TTC549 (cell line): Measurements from ENCODE around the gene HSPH1.

ENCODE experiments used
- FAIRE-seq: peaks from 2 replicates; lab custom pipeline; 2012; peaks lifted over from hg19 to GRCh38; lab: Jason Lieb, UNC

The HSPH1 gene

DNA sequence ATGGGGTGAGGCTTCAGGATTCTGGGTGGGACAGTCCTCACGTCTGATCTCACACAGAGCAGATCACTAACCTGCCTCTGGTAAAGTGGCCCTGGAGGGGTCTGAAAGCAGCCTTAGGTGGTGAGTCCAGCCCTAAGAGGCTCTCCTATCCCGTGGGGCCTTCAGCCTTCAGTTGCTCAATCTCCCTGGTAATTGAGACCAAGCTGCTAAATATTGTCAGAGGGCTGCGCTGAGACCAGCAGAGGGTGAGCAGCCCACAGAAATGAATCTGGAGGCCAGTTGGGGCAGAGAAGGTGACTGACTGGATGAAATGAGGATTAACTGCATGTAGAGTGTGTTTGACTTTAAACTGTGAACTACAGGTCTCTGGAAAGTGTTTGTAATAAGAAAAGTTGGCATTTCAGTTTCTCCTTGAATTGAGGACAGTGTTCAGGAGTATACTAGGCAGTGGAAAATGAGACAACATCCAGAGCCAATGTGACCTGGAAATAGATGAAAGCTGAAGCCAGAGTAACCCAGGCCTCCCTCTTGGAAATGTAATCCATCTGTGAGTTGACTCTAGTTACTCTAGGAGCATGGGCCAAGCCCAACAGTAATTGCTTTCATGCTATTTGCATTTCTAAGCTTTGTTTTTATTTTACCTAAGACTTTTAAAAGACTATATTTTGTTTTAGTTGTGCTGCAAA, 14.3 kb upstream of the HSPH1 start:
- no peak for FAIRE-seq

DNA sequence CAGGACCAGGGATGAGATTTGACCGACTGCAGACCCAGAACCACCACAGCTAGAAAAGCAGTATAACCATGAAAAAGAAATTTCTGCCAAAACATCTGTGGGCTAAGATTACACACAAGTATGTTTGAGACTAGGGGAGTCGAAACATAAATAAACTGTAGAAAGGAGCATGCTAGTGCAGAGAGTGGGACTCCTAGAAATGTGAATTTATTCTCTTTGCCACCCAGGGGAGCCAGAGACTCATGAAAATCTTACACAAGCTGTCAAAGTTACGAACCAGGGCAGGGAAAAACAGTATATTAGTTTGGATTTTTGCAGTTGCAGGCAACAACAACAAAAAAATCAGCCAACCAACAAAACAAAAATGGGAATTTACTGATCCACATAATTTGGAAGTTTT, 12.3 kb upstream of the HSPH1 start:
- no peak for FAIRE-seq

DNA sequence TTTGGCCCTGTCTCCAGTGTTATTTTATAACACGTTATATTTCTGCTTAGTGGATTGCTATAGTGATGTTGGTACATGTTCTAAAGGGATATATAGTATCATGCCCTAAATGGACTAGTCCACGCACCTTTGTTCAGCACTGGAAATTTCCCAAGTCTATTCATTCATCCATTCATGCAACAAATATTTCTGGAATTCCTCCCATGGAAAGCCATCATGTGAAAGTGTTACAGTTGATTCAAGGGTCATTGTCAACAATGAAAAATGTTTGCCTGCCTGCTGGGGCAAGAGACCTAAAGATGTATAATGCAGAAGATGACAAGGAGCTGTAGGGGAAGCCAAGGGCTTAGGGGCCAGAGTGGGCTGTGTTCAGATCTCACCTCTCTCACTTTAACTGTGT, 10.8 kb upstream of the HSPH1 start:
- no peak for FAIRE-seq

DNA sequence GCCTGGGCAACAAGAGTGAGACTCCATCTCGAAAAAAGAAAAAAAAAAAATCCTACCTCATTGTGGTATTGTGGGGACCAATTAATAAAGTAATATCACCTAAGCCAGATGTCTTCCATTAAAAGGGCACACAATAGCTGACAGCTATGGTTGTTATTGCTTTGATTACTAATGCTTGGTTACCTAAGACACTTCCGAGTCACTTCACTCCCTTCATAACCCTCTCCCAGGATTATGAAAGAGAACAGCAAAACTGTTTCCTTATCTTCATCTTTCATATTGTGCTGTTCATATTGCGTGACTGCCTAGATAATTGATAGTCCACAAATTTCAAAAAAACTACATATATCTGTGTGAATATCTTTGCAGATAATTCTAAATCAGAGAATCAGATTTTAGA, 10.3 kb upstream of the HSPH1 start:
- no peak for FAIRE-seq

DNA sequence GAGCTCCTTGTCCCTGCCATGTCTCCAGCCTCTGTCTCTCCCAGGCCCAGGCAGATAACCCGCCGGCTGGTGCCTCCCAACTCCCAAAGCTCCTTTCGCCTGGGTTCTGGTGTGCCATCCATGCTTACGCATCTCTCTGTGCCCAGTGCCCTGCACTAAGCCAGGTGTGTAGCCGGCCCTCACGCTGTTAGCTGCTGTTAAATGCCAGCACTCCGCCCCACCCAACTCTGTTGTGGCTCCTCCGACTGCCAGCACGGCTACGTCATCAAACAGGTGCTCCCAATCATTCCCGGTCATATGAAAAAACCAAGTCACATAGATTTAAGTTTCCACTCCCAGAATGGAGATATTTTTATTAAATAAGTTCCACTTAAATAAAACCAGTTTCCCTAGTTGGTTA, 7.0 kb upstream of the HSPH1 start:
- FAIRE-seq, result no peak

DNA sequence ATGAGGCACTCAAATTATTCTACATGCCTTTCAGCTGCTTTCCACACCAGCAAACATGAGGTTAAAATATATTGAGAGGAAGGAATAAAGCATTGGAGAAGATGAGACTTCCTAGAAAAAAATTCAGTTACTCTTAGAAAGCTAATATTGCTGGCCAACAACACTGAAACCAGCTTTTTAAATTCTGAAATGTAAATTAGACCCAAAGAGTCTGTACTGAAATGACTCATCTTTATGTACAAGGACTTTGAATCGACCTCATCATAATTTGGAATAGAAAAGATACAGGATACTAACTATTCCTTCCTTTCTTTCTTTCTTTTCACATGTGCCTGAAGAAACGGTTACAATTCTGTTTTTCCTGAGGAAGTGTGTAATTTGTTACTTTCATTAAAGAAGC, 6.5 kb upstream of the HSPH1 start:
- no peak for FAIRE-seq

DNA sequence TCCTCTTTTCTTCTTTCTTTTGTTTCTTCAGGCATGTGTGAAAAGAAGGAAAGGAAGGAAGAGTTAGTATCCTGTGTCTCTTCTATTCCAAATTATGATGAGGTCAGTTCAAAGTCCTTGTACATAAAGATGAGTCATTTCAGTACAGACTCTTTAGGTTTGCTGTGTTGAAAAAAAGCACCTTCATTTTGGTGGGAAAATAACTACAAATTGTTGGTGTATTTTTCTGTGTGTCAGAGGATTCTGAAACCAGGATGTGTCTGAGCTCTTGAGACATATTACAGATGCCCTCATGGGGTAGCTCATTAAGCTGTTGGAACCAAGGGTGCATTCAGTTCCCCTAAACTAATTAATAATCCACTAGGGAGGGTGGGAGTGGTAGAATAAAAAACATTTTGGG, 5.8 kb upstream of the HSPH1 start:
- no peak for FAIRE-seq

DNA sequence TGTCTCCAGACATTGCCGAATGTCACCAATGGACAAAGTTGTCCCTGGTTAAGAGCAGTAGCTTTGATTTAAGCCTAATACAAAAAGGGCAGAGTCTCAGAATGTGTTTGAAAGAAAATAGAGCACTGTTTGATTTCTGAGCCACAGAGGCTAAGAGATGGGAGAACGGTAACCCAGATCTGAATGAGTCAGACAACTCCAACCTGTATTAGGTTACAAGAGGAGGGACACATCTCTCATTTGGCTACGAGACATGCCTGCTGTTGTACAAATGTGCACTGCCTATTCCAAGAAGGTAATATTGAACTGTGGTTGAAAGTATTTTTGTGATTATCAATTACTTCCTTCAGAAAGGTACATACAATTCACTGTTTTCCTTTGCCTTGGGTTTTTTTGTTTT, 4.9 kb upstream of the HSPH1 start:
- no peak for FAIRE-seq

DNA sequence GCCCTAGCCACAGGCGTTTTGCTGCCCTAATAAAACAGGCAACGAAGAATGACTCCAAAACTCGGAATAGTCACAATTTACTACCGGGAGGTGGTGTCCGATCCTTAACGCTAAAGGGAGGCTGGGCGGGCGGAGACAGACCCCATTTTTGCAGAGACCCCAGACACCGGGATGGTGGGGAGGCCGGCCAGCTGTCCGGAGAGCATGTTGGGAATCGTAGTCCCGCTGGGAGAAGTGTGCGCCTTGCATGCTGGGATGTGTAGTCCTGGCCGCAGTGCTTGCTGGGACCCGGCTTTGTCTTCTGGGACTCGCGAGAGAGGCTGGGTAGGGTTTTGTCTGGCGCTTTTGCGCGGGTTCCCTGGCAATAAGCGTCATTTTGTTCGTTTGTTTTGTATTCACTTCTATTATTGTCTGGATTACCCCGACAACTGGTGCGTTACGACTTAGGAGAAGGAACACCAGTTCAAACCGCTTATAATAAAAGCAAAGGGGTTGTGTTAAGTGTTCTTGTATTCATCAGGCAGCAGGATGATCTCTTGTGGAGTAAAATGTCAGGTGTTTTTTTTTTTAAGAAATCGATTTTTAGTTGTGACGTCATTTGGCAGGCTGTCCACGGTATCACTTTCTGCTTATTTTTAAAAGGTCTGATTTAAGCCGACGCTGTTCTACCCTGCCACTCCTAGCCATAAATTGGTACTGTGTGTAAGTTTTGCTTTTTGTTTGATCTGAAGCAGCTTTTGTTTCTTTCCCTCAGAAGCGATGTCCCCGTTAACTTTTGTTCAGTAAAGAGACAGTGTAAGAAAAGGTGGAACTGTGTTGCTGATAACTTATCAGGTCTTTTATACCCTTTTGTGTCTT, 676 bp upstream of the HSPH1 start:
- FAIRE-seq, result peak; percentile 71

DNA sequence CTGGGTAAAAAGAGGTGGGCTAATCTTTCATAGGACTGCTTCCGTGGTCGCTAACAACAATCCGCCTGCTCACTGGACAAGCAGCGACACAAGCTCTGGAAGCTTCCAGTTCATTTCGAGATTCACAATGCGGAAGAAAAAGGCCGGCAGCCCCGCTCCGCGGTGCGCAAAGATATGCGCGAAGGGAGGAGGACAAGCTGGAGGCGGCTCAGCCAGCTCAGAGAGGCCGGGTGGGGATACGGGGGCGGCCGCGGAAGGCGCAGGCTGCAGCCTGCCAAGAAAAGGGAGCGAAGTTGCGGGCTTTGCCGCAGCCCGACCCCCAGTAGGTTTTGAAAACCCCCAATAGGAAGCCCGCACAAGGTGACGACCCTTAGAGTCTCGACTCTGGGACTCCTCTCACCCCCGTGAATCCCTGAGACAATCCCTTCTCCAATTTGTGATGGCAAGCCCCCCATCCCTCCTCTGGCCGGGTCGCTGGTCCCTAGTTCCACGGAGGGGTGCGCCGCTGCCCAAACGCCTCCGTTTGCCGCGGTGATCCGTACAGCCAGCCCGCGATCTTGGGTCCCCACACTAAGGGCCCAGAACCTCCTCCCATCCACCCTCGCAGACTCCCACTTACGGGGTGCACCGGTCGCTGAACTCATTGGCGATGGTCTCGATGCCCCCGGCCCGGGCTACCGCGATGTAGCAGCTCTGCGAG, 697 bp downstream of the HSPH1 start:
- FAIRE-seq, result no peak

DNA sequence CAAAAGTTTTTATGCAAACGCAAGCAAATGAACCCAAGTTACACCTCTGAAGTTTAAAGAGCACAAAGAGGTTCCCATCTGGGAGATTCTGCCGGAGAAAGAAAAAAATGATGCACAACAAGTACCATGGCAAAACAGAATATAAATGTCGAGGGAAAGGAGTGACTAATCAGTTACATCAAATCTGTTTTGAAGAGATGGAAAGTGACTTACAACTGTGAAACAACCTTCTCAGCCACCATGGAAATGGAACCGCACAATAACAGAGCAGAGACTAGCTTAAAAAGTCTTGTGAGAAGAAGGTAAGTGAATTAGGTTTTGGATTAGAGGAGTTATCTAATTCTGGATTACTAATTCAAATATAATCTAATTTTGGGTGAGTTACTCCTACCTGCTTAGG, 2.4 kb downstream of the HSPH1 start:
- FAIRE-seq, result no peak

DNA sequence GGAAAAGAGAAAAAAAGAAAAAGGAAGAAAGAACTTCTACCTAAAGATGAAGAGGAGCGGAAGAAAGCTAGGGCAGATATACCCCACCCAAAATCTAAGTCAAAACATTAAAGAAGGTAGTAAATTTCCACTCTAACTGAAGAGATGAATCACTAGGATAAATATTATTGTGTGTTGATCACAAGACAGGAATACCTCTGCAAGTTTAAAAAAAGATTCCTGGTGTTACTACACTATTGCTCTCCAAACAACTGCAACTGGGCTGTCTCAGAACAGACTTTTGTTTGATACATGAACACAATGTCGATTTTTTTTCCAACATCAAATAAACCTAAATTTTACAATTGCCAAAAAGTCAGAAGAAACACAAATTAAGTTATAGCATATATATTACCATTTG, 6.8 kb downstream of the HSPH1 start:
- FAIRE-seq, result no peak

DNA sequence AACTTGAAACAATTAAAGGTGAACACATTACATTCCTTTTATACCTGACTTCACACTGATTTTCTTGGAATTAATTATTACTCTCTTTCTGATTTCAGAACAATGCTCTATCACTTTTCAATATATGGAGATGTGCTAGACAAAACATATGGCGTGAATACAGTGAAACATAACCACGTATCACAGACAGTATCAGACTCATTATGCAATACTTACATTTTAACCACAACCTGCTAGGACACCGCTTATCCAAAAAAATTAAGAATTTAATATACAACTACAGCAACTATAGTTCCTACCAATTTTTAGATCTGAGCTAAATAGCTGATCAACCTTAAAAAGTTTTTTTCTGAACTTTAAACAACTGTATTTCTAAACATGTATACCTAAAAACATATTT, 9.9 kb downstream of the HSPH1 start:
- FAIRE-seq, result no peak

DNA sequence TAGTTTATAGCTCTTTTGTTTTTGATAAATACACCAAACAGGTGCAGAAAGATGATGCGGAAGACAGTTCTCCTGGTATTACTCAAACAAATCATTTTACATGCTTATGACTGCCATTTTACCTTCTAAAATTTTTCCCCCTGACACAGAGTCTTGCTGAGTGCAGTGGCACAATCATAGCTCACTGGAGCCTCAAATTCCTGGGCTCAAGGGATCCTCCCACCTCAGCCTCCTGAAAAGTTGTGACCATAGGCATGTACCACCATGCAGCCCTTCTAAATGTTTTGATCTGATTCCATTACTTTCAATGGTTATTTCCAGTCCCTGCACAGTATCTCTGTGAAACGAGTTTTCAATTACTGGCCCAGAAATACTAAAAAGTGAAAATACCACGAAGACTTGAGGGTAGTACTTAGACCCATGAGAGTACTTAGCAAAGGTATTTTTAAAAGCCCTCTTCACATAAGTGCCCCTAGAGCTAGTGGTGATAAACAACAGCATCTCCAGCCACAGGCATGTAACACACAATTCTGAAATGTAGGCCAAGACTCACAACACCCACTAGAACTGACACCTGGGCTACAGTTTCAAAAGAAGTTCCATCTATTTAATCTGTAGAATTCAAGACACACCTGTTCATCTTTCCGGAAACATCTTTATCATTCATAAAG, 11.3 kb downstream of the HSPH1 start:
- FAIRE-seq, result no peak

DNA sequence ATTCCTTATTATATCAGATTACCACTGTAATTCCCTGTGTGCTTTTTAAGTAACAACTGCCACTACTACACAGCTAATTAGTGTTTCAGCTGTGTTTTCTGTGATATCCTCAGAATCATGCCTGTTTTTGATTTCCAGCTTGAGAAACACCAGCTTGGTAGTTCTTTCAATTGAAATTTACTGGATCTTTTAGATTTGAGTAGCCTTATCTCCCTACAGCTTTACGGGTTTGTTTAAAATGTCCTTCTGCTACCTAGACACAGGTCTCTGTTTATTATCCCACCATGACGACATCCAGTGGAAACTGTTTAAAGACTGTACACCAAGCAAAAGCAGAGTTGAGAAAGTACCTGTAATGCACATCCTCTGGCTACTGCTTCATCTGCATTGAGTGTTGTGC, 12.1 kb downstream of the HSPH1 start:
- FAIRE-seq, result no peak

DNA sequence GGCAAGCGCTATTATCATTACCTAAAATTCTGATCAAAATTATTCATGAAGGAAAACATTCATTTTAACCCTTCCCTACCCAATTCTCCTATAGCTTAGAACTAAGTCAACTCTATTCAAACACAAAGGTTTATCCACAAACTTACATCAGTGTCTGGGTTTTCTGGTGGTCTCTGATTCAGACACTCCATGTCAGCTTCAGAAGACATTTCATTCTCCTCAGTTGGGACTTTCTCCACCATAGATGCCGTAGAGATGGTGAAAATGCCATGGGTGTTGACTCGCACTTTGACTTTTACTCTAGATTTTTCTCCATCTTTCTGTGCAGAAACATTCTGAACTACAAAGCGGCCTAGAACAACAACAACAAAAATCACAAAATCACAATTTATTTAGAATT, 16.3 kb downstream of the HSPH1 start:
- FAIRE-seq, result no peak

DNA sequence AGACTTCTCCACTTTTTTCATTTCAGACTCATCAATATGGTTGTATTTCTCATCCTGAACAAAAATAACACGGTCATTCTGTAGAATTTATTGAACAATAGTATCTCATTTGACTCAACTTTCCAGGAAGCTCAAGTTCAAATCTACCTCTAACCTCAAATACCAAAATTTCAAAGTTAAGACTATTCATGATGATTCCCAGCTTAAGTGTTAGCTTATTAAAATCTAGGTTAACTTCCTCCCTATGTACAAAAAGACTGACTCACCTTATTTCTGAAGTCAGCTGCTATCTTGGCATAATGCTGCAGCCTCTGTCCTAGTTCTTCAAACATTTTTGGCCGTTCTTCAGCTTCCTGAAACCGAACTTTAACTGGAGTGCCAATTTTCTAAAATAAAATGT, 23.2 kb downstream of the HSPH1 start:
- FAIRE-seq, result no peak

DNA sequence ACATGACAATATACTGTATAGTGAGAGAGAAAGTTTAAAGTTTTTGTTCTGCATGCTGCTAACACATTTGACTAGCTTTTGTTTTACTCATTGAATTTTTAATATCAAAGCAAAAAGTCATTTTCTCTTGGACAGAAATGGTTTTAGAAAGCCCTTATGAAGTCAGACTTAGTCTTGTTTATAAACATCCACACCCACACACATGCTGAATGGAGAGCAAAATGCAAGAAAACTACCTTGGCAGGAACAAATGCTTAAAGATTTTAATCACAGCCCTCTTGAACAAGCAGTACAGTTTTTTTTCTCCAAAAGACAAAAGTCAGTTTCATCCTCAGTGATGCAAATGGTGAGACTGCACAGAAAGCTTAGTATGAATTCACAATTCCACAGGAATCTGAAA, 25.0 kb downstream of the HSPH1 start:
- FAIRE-seq, result no peak

DNA sequence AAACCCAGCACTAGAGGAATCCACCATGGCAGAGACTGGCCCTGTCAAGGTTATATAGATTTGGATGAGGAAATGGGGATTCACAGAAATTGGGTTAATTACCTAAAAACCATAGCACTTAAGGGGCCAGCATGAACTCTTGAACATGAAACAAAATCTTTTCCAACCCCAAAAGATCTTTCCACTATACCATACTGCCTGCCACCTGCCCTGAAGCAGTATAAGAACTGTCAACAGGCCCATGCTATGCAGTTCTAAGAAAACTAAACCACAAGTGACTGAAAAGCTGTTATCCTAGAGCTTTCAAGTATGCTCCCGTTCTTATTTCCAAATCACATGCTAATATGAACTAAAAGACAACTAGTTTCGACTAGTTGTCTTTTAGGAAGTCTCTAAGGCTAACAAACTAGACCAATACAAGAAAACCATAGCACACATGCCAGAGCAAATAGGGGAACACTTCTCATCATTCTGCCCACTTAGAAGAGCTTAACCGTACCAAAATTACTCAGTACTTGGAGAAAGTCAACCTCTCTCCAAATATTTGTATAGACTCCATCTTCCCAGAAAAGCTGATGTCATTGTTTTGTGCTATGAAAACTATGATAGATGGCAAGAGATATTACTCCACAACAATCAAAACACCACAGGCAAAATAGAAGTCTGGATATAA, 27.5 kb downstream of the HSPH1 start:
- no peak for FAIRE-seq

DNA sequence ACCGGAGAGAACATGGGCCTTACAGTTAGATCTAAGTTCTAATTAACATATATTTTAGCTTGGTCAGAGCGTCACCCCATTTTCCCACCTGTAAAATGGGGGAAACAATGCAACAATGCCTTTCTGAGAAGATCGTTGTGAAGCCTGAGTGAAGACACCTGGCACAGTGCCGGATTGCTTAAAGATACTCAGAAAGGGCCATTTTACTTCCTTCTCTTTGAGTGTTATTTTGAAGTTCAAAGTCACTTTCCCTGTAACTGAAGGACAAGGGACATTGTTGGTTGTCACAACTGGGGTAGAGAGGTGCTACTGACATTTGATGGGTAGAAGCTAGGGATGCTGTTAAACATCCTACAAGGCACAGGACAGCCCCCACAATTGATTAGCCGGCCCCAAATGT, 28.1 kb downstream of the HSPH1 start:
- FAIRE-seq, result no peak

DNA sequence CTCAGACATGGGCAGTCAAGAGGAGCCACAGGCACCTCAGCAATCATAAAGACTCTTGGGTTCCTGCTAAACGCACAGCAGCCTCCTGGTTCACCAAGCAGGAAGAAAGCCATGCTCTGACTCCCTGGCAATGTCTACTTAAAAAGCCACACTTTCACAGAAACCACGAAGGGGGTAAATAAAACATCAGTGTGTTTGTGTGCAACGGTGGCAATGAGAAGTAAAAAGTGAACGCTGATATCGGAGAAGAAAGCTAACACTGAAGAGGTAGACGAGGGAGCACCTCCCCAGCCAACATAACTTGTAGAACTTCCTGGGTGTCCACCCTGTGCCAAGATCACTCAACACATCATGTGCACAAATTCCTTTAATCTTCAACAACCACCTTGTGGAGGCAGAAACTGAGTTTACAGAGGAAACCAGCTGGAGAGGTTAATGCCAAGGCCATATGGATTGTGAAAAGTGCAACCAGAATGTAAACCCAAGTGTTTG, 30.2 kb downstream of the HSPH1 start:
- no peak for FAIRE-seq

DNA sequence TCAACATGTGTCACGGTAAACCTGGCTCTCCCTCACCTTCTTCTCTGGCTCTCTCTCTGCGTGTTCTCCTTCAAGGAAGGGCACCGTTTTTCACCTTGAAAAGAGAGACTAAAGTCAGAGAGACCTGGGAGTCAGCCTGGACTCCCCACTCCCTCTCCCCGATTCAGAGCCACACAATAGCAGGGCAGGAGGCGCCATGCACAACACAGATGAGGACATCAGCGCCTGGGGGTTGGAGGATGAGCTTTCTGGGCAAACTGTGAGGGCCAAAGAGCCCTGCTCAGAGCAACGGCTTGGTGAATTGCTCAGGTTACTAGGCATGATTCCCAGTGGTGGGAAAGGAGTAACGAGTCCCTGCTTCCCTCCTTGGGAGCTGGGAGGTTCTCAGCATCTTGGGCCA, 32.3 kb downstream of the HSPH1 start:
- no peak for FAIRE-seq
